ENCODE data around the gene ZNF892.
A peak's percentile ranks its signal among the peaks of the same experiment; 100 is the strongest.
"Not testable (repeated sequence)": the region's sequence is repeated elsewhere in the genome, so short reads cannot be mapped to it uniquely, and the experiment has no call there.

ZNF892 gene

GRCh38 chr2:95185973-95186372 lies 21.3 kb upstream of the ZNF892 start:
- Mint-ChIP-seq H3K36me3 (peaks cover 31 to 33% of the 10 kb centered on the region in 2 donors), H3K4me1 (no peaks in the 10 kb centered on the region), H3K27ac (no peak overlapping the region), H3K9me3 (peaks cover 8 to 15% of the 10 kb centered on the region in 2 donors), H3K27me3 (peaks cover 12 to 13% of the 10 kb centered on the region in 2 donors), H3K4me3 (no peak overlapping the region)
- ATAC-seq (replicated peaks), result no peak
- no peak for DNase-seq

GRCh38 chr2:95192956-95193355 lies 14.4 kb upstream of the ZNF892 start:
- DNase-seq, result peak; percentile 35
- H3K27ac Mint-ChIP-seq; H3K9me3 Mint-ChIP-seq; ATAC-seq (replicated peaks); H3K4me3 Mint-ChIP-seq; H3K4me1 Mint-ChIP-seq; H3K36me3 Mint-ChIP-seq: not testable (repeated sequence)
- H3K27me3 Mint-ChIP-seq, result peaks cover 36 to 42% of the 10 kb centered on the region in 2 donors

- Mint-ChIP-seq H3K4me3 (no peak overlapping the region), H3K9me3 (peaks cover under 1 to 1% of the 10 kb centered on the region in 2 donors)
- ATAC-seq (replicated peaks), result no peak
Observed at GRCh38 chr2:95203911-95204310, 3.4 kb upstream of the ZNF892 start.

GRCh38 chr2:95204396-95204795 lies 2.9 kb upstream of the ZNF892 start:
- Mint-ChIP-seq H3K27me3 (peaks cover 0 to under 1% of the 10 kb centered on the region in 2 donors), H3K27ac (no peak overlapping the region), H3K4me1 (peaks cover 7 to 12% of the 10 kb centered on the region in 2 donors), H3K4me3 (no peak overlapping the region), H3K36me3 (peaks cover 11 to 23% of the 10 kb centered on the region in 2 donors), H3K9me3 (peaks cover 4 to 5% of the 10 kb centered on the region in 2 donors)
- DNase-seq, result no peak
- no peak for ATAC-seq (replicated peaks)

More at GRCh38 chr2:95203911-95204310, 3.4 kb upstream of the ZNF892 start:
- Mint-ChIP-seq H3K36me3 (peaks cover 6 to 18% of the 10 kb centered on the region in 2 donors), H3K27me3 (peaks cover 5% of the 10 kb centered on the region in 2 donors), H3K27ac (no peak overlapping the region), H3K4me1 (peaks cover 7 to 12% of the 10 kb centered on the region in 2 donors)
- DNase-seq, result no peak

GRCh38 chr2:95206096-95206495 lies 1.2 kb upstream of the ZNF892 start:
- H3K27ac Mint-ChIP-seq, result no peak overlapping the region
- H3K4me3 Mint-ChIP-seq, result peak overlapping the region; percentile 93 to 98
- no peaks in the 10 kb centered on the region for H3K27me3 Mint-ChIP-seq
- H3K9me3 Mint-ChIP-seq, result peaks cover 12 to 15% of the 10 kb centered on the region in 2 donors
- peaks cover 20 to 36% of the 10 kb centered on the region in 2 donors for H3K36me3 Mint-ChIP-seq
- DNase-seq (no peak), ATAC-seq (replicated peaks) (no peak)
- peaks cover 7 to 12% of the 10 kb centered on the region in 2 donors for H3K4me1 Mint-ChIP-seq

GRCh38 chr2:95208106-95208505 lies 785 bp downstream of the ZNF892 start:
- H3K27me3 Mint-ChIP-seq, result no peaks in the 10 kb centered on the region
- H3K9me3 Mint-ChIP-seq, result peaks cover 17 to 19% of the 10 kb centered on the region in 2 donors
- no peak overlapping the region for H3K27ac Mint-ChIP-seq
- peaks cover 7 to 12% of the 10 kb centered on the region in 2 donors for H3K4me1 Mint-ChIP-seq
- ATAC-seq (replicated peaks) (no peak), DNase-seq (no peak)
- H3K36me3 Mint-ChIP-seq, result peaks cover 38 to 55% of the 10 kb centered on the region in 2 donors
- H3K4me3 Mint-ChIP-seq, result peak overlapping the region; percentile 93 to 98

GRCh38 chr2:95215018-95215612 lies 7.8 kb downstream of the ZNF892 start:
- H3K27ac Mint-ChIP-seq, result no peak overlapping the region
- no peaks in the 10 kb centered on the region for H3K27me3 Mint-ChIP-seq
- ATAC-seq (replicated peaks) (no peak), DNase-seq (no peak)
- peaks cover 52 to 56% of the 10 kb centered on the region in 2 donors for H3K9me3 Mint-ChIP-seq
- peaks cover 89 to 95% of the 10 kb centered on the region in 2 donors for H3K36me3 Mint-ChIP-seq
- no peak overlapping the region for H3K4me3 Mint-ChIP-seq
- no peaks in the 10 kb centered on the region for H3K4me1 Mint-ChIP-seq

- H3K27me3 Mint-ChIP-seq, result no peaks in the 10 kb centered on the region
- H3K9me3 Mint-ChIP-seq, result peaks cover 41 to 55% of the 10 kb centered on the region in 2 donors
- DNase-seq, result no peak
- no peaks in the 10 kb centered on the region for H3K4me1 Mint-ChIP-seq
- ATAC-seq (replicated peaks), result no peak
- no peak overlapping the region for H3K27ac Mint-ChIP-seq
- H3K36me3 Mint-ChIP-seq, result peaks cover 71 to 79% of the 10 kb centered on the region in 2 donors
- no peak overlapping the region for H3K4me3 Mint-ChIP-seq
Observed at GRCh38 chr2:95220449-95220848, 13.1 kb downstream of the ZNF892 start.

GRCh38 chr2:95225658-95226057 lies 18.3 kb downstream of the ZNF892 start:
- DNase-seq, result no peak
- H3K27ac Mint-ChIP-seq, result no peak overlapping the region
- H3K9me3 Mint-ChIP-seq, result peaks cover 16 to 30% of the 10 kb centered on the region in 2 donors
- H3K4me3 Mint-ChIP-seq, result no peak overlapping the region
- no peak for ATAC-seq (replicated peaks)
- H3K36me3 Mint-ChIP-seq, result peaks cover 23 to 43% of the 10 kb centered on the region in 2 donors
- H3K27me3 Mint-ChIP-seq, result peaks cover 0 to 6% of the 10 kb centered on the region in 2 donors
- H3K4me1 Mint-ChIP-seq, result no peaks in the 10 kb centered on the region

GRCh38 chr2:95231723-95232122 lies 24.4 kb downstream of the ZNF892 start:
- no peak overlapping the region for H3K4me3 Mint-ChIP-seq
- peak; percentile 21 for DNase-seq
- peaks cover 0 to 18% of the 10 kb centered on the region in 2 donors for H3K36me3 Mint-ChIP-seq
- peak; percentile 74 to 77 for ATAC-seq (replicated peaks)
- peaks cover 8% of the 10 kb centered on the region in 2 donors for H3K9me3 Mint-ChIP-seq
- no peak overlapping the region for H3K27ac Mint-ChIP-seq
- no peaks in the 10 kb centered on the region for H3K4me1 Mint-ChIP-seq
- peaks cover 0 to 12% of the 10 kb centered on the region in 2 donors for H3K27me3 Mint-ChIP-seq

GRCh38 chr2:95232232-95232631 lies 24.9 kb downstream of the ZNF892 start:
- H3K4me1 Mint-ChIP-seq, result no peaks in the 10 kb centered on the region
- ATAC-seq (replicated peaks) (no peak), DNase-seq (no peak)
- no peak overlapping the region for H3K27ac Mint-ChIP-seq
- no peak overlapping the region for H3K4me3 Mint-ChIP-seq
- peaks cover 0 to 12% of the 10 kb centered on the region in 2 donors for H3K27me3 Mint-ChIP-seq
- peaks cover 8% of the 10 kb centered on the region in 2 donors for H3K9me3 Mint-ChIP-seq
- H3K36me3 Mint-ChIP-seq, result peaks cover 0 to 18% of the 10 kb centered on the region in 2 donors

GRCh38 chr2:95234286-95234785 lies 27.0 kb downstream of the ZNF892 start:
- no peak overlapping the region for H3K27ac Mint-ChIP-seq
- DNase-seq (no peak), ATAC-seq (replicated peaks) (no peak)
- peaks cover 0 to 6% of the 10 kb centered on the region in 2 donors for H3K27me3 Mint-ChIP-seq
- H3K4me1 Mint-ChIP-seq, result no peaks in the 10 kb centered on the region
- H3K36me3 Mint-ChIP-seq, result peaks cover 0 to 18% of the 10 kb centered on the region in 2 donors
- no peak overlapping the region for H3K4me3 Mint-ChIP-seq
- H3K9me3 Mint-ChIP-seq, result peaks cover 12 to 16% of the 10 kb centered on the region in 2 donors

- Mint-ChIP-seq H3K27me3 (peaks cover 0 to 6% of the 10 kb centered on the region in 2 donors), H3K4me1 (no peaks in the 10 kb centered on the region), H3K36me3 (peaks cover 0 to 18% of the 10 kb centered on the region in 2 donors), H3K4me3 (no peak overlapping the region), H3K27ac (no peak overlapping the region), H3K9me3 (peaks cover 11 to 16% of the 10 kb centered on the region in 2 donors)
- DNase-seq, result no peak
- no peak for ATAC-seq (replicated peaks)
Observed at GRCh38 chr2:95234816-95235215, 27.5 kb downstream of the ZNF892 start.

- Mint-ChIP-seq H3K36me3 (peaks cover 7 to 32% of the 10 kb centered on the region in 2 donors), H3K9me3 (peaks cover 23 to 36% of the 10 kb centered on the region in 2 donors)
Observed at GRCh38 chr2:95238131-95238530, 30.8 kb downstream of the ZNF892 start.

GRCh38 chr2:95240091-95240490 lies 32.8 kb downstream of the ZNF892 start:
- H3K27ac Mint-ChIP-seq, result no peak overlapping the region
- H3K4me1 Mint-ChIP-seq, result no peaks in the 10 kb centered on the region
- DNase-seq, result no peak
- H3K4me3 Mint-ChIP-seq, result no peak overlapping the region
- no peak for ATAC-seq (replicated peaks)
- peaks cover 23 to 34% of the 10 kb centered on the region in 2 donors for H3K9me3 Mint-ChIP-seq
- peaks cover 9 to 24% of the 10 kb centered on the region in 2 donors for H3K36me3 Mint-ChIP-seq
- peaks cover 0 to 13% of the 10 kb centered on the region in 2 donors for H3K27me3 Mint-ChIP-seq

More at GRCh38 chr2:95238131-95238530, 30.8 kb downstream of the ZNF892 start:
- ATAC-seq (replicated peaks) (no peak), DNase-seq (no peak)
- Mint-ChIP-seq H3K4me1 (no peaks in the 10 kb centered on the region), H3K27me3 (peaks cover 0 to 6% of the 10 kb centered on the region in 2 donors), H3K27ac (no peak overlapping the region), H3K4me3 (no peak overlapping the region)

All from stimulated activated naive B cell treated with anti-CD40 and anti-IgM and Interleukin-4, amounts not matched to agents 10 μg/mL and 1 μg/mL and 100 μg/mL, for 72 hours (primary cell).